Choroid plexus epithelial cell (primary cell): ENCODE results near the gene RPTOR.

ENCODE experiments used
- DNase-seq: peaks from one replicate; pipeline ENCODE4 v3.0.0-alpha.2; 2010; ENCODE audit warnings: low read depth
- H3K4me3 ChIP-seq: 2 replicates; pipeline ENCODE4 v1.5.1; 2011; ENCODE audit warnings: low read depth, mild to moderate bottlenecking, control low read depth, low read length, moderate library complexity
- CTCF ChIP-seq: conservative IDR thresholded peaks from 2 replicates; pipeline ENCODE4 v1.5.1; 2011; ENCODE audit warnings: low read depth, mild to moderate bottlenecking, control low read depth, inconsistent platforms, low read length, moderate library complexity

Gene RPTOR

GRCh38 chr17:80882323-80882722 lies 337.7 kb downstream of the RPTOR start:
- no peak for DNase-seq
- no peak for TF ChIP-seq CTCF
- no peak overlapping the region for H3K4me3 ChIP-seq

GRCh38 chr17:80882926-80883685 lies 338.5 kb downstream of the RPTOR start:
- no peak for TF ChIP-seq CTCF
- DNase-seq, result no peak
- no peak overlapping the region for H3K4me3 ChIP-seq

- TF ChIP-seq CTCF, result no peak
- no peak overlapping the region for H3K4me3 ChIP-seq
- no peak for DNase-seq
These were observed 339.4 kb downstream of the RPTOR start for GRCh38 chr17:80883831-80884735.

GRCh38 chr17:80884811-80885210 lies 340.2 kb downstream of the RPTOR start:
- no peak for DNase-seq
- TF ChIP-seq CTCF, result no peak
- H3K4me3 ChIP-seq, result no peak overlapping the region

GRCh38 chr17:80885947-80886582 lies 341.4 kb downstream of the RPTOR start:
- TF ChIP-seq CTCF, result no peak
- H3K4me3 ChIP-seq, result no peak overlapping the region
- no peak for DNase-seq

- no peak for TF ChIP-seq CTCF
- no peak overlapping the region for H3K4me3 ChIP-seq
- no peak for DNase-seq
These were observed 342.3 kb downstream of the RPTOR start for GRCh38 chr17:80886641-80887573.
